OCI-LY7 (cell line): ENCODE data around the gene TRMT11.

Experiments used
- EZH2phosphoT487 ChIP-seq: fragments of 200-600 bp; sonication (generic); IDR thresholded peaks from 2 replicates; pipeline ENCODE4 v1.6.1; 2018; ENCODE audit warnings: low read depth, borderline replicate concordance, mild to moderate bottlenecking, mixed run types, antibody characterized with exemption, low read length, moderate library complexity, mixed read lengths
- TF ChIP-seq, protein P1 (sequence below): fragments of 200-600 bp; sonication (generic); conservative IDR thresholded peaks from 2 replicates; pipeline ENCODE4 v1.5.1; 2014; ENCODE audit warnings: mild to moderate bottlenecking, antibody characterized with exemption, low read length, moderate library complexity, mixed read lengths

DNA sequence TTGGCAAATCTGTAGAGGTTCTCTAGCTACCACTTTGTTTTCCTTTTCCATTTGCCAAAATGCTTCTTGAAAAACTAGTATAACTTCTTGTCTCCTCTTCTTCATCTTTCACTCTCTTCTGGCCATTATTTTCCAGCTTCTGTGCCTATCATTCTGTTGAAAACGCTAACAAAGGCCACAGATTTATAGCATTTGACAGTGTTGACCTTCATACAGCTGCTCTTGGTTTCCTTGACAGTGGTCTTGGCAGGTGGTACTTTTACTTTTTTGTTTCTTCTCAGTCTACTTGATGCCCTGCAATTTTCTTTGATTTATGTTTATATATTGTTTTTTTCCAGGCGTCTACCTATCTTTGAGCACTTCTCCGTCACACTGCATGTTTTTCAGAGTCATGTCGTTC is 23.7 kb downstream of the TRMT11 start:
- TF ChIP-seq EZH2phosphoT487 = no peak
- TF ChIP-seq, protein P1, sequence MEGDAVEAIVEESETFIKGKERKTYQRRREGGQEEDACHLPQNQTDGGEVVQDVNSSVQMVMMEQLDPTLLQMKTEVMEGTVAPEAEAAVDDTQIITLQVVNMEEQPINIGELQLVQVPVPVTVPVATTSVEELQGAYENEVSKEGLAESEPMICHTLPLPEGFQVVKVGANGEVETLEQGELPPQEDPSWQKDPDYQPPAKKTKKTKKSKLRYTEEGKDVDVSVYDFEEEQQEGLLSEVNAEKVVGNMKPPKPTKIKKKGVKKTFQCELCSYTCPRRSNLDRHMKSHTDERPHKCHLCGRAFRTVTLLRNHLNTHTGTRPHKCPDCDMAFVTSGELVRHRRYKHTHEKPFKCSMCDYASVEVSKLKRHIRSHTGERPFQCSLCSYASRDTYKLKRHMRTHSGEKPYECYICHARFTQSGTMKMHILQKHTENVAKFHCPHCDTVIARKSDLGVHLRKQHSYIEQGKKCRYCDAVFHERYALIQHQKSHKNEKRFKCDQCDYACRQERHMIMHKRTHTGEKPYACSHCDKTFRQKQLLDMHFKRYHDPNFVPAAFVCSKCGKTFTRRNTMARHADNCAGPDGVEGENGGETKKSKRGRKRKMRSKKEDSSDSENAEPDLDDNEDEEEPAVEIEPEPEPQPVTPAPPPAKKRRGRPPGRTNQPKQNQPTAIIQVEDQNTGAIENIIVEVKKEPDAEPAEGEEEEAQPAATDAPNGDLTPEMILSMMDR = no peak
